SK-N-SH (cell line): Measurements from ENCODE around the gene SHBG. TPM values are rescaled to one million over a fixed set of nuclear protein-coding genes. Genes with fewer than 3 reads are reported as not detected.

Experiments used
- CTCF ChIA-PET: fragments of 300-600, 350-600 bp; formaldehyde crosslinking; extraction: SDS; loops from one replicate; lab custom pipeline; 2021; lab: Yijun Ruan, JAX
- POLR2A ChIA-PET: fragments of 350-600 bp; sonication (Branson Sonifier 250); formaldehyde crosslinking; extraction: SDS; loops from one replicate; lab custom pipeline; 2020; ENCODE audit warnings: antibody characterized with exemption, inconsistent platforms; lab: Yijun Ruan, JAX
- DNase-seq: peaks from one replicate; pipeline ENCODE4 v3.0.0; 2012
- H2AFZ ChIP-seq: fragments of 200-600 bp; sonication (generic); 2 replicates; pipeline ENCODE4 v1.8.1; 2016; ENCODE audit warnings: antibody characterized with exemption, mild to moderate bottlenecking, low read depth
- H3F3A ChIP-seq: fragments of 200-600 bp; sonication (generic); replicated peaks from 2 replicates; pipeline ENCODE3; 2016; ENCODE audit warnings: antibody characterized with exemption, mild to moderate bottlenecking; ENCODE audit not compliant: insufficient read depth
- H3K27ac ChIP-seq, 2 experiments: fragments of 200-500 bp in 1 of 2; fragments of 200-600 bp in 1 of 2; sonication (Bioruptor generic) in 1 of 2; sonication (generic), shearing (Covaris generic) in 1 of 2; 2 replicates each; pipeline versions ENCODE4 v1.5.1 to v1.6.1; 2014 to 2016; ENCODE audit warnings: low read depth in 2 of 2, inconsistent platforms in 1 of 2, low read length in 1 of 2, mild to moderate bottlenecking in 1 of 2, mixed read lengths in 1 of 2
- H3K27me3 ChIP-seq: fragments of 200-600 bp; sonication (generic), shearing (Covaris generic); 2 replicates; pipeline ENCODE4 v1.6.1; 2016; ENCODE audit warnings: mixed run types; ENCODE audit not compliant: insufficient read depth
- H3K36me3 ChIP-seq, 2 experiments: fragments of 200-500 bp in 1 of 2; fragments of 200-600 bp in 1 of 2; sonication (Bioruptor generic) in 1 of 2; sonication (generic) in 1 of 2; replicated peaks in 1 of 2; 2 replicates each; pipeline versions ENCODE3 to v1.5.1; 2014 to 2016; ENCODE audit warnings: low read length in 1 of 2, mild to moderate bottlenecking in 1 of 2; ENCODE audit not compliant: insufficient read depth in 2 of 2, control insufficient read depth in 1 of 2
- H3K4me1 ChIP-seq, 2 experiments: fragments of 200-500 bp in 1 of 2; fragments of 200-600 bp in 1 of 2; sonication (Bioruptor generic) in 1 of 2; sonication (generic), shearing (Covaris generic) in 1 of 2; 2 replicates each; pipeline versions ENCODE4 v1.5.1 to v1.6.1; 2014 to 2016; ENCODE audit warnings: low read depth in 1 of 2, low read length in 1 of 2, mixed run types in 1 of 2; ENCODE audit not compliant: insufficient read depth in 2 of 2, control insufficient read depth in 1 of 2
- H3K4me2 ChIP-seq: fragments of 200-600 bp; sonication (generic), shearing (Covaris generic); 2 replicates; pipeline ENCODE4 v1.6.1; 2017; ENCODE audit warnings: mixed run types
- H3K4me3 ChIP-seq, 2 experiments: fragments of 200-500 bp in 1 of 2; fragments of 200-600 bp in 1 of 2; sonication (Bioruptor generic) in 1 of 2; sonication (generic), shearing (Covaris generic) in 1 of 2; 2 replicates each; pipeline versions ENCODE4 v1.5.1 to v1.8.1; 2014 to 2016; ENCODE audit warnings: low read depth in 2 of 2, inconsistent platforms in 1 of 2, low read length in 1 of 2, mild to moderate bottlenecking in 1 of 2, mixed read lengths in 1 of 2, moderate library complexity in 1 of 2
- H3K79me2 ChIP-seq: fragments of 200-600 bp; sonication (generic); 2 replicates; pipeline ENCODE4 v1.8.1; 2017; ENCODE audit warnings: mild to moderate bottlenecking; ENCODE audit not compliant: insufficient read depth
- H3K9ac ChIP-seq: fragments of 200-600 bp; sonication (generic); 2 replicates; pipeline ENCODE4 v1.6.1; 2017; ENCODE audit warnings: mixed run types
- H3K9me2 ChIP-seq: fragments of 200-600 bp; sonication (generic); 2 replicates; pipeline ENCODE4 v1.6.1; 2017; ENCODE audit warnings: mixed run types
- H3K9me3 ChIP-seq: fragments of 200-600 bp; sonication (generic); 2 replicates; pipeline ENCODE4 v1.6.1; 2017; ENCODE audit warnings: mixed run types, mild to moderate bottlenecking, moderate library complexity
- H4K20me1 ChIP-seq: fragments of 200-600 bp; sonication (generic); 2 replicates; pipeline ENCODE4 v1.6.1; 2017; ENCODE audit warnings: mild to moderate bottlenecking, mixed run types; ENCODE audit not compliant: insufficient read depth
- CHD2 ChIP-seq: fragments of 150-350 bp; IDR thresholded peaks from 2 replicates; pipeline ENCODE4 v1.6.1; 2018; ENCODE audit warnings: low read length; ENCODE audit not compliant: partially characterized antibody
- EP300 ChIP-seq, 2 experiments: IDR thresholded peaks; 2 replicates each; pipeline versions ENCODE4 v1.4.0 to v1.6.1; 2012; ENCODE audit warnings: borderline replicate concordance in 1 of 2, low read depth in 1 of 2, low read length in 1 of 2
- GABPA ChIP-seq: IDR thresholded peaks from 2 replicates; pipeline ENCODE4 v1.4.0; 2012; ENCODE audit warnings: low read depth, mild to moderate bottlenecking
- GATA2 ChIP-seq: sonication (generic); formaldehyde crosslinking; IDR thresholded peaks from 2 replicates; pipeline ENCODE4 v1.5.0; 2020; ENCODE audit warnings: mild to moderate bottlenecking, missing genetic modification reagents
- JUND ChIP-seq: IDR thresholded peaks from 2 replicates; pipeline ENCODE4 v1.4.0; 2012
- MEF2A ChIP-seq: IDR thresholded peaks from 2 replicates; pipeline ENCODE4 v1.4.0; 2012; ENCODE audit warnings: low read depth, borderline replicate concordance
- MXI1 ChIP-seq: IDR thresholded peaks from 2 replicates; pipeline ENCODE4 v1.6.1; 2012; ENCODE audit warnings: mild to moderate bottlenecking, low read depth, low read length, improper control_type of control experiment
- NFIC ChIP-seq: IDR thresholded peaks from 2 replicates; pipeline ENCODE4 v1.4.0; 2012; ENCODE audit warnings: borderline replicate concordance
- NRF1 ChIP-seq: IDR thresholded peaks from 2 replicates; pipeline ENCODE4 v1.6.1; 2012; ENCODE audit warnings: low read depth, mild to moderate bottlenecking, low read length
- POLR2AphosphoS5 ChIP-seq: IDR thresholded peaks from 2 replicates; pipeline ENCODE4 v1.6.1; 2012; ENCODE audit warnings: low read depth, low read length
- RAD21 ChIP-seq: IDR thresholded peaks from 2 replicates; pipeline ENCODE4 v1.6.1; 2012; ENCODE audit warnings: mild to moderate bottlenecking, low read length
- RCOR1 ChIP-seq: fragments of 150-350 bp; IDR thresholded peaks from 2 replicates; pipeline ENCODE4 v1.6.1; 2017; ENCODE audit warnings: antibody characterized with exemption, low read length
- TAF1 ChIP-seq: IDR thresholded peaks from 2 replicates; pipeline ENCODE4 v1.6.1; 2012; ENCODE audit warnings: low read depth, mild to moderate bottlenecking, low read length, moderate library complexity, borderline replicate concordance
- TCF12 ChIP-seq: IDR thresholded peaks from 2 replicates; pipeline ENCODE4 v1.4.0; 2012
- TEAD4 ChIP-seq: IDR thresholded peaks from 2 replicates; pipeline ENCODE4 v1.4.0; 2012; ENCODE audit warnings: mild to moderate bottlenecking, borderline replicate concordance; ENCODE audit not compliant: insufficient read depth
- YY1 ChIP-seq: IDR thresholded peaks from 2 replicates; pipeline ENCODE4 v1.4.0; 2012; ENCODE audit warnings: low read depth, mild to moderate bottlenecking
- WGBS: methylation state at CpG from one replicate; pipeline ENCODE4 v1.1.6; 2017; ENCODE audit warnings: low lambda C conversion rate; 5-methylcytosine and 5-hydroxymethylcytosine counted together
- polyA plus RNA-seq, 3 experiments: library from polyadenylated mRNA; depleted of rRNA; stranded (reverse); fragments of >200 nt; gene quantifications; 2 replicates each; pipeline ENCODE4 v1.2.3, GENCODE V29; 2012
- TF ChIP-seq, protein P1 (sequence below): IDR thresholded peaks from 2 replicates; pipeline ENCODE4; 2012
- TF ChIP-seq, protein P2 (sequence below): IDR thresholded peaks from 2 replicates; pipeline ENCODE4 v1.4.0; 2012; ENCODE audit warnings: low read depth
- TF ChIP-seq, protein P3 (sequence below): fragments of 150-350 bp; IDR thresholded peaks from 2 replicates; pipeline ENCODE4 v1.6.1; 2016; ENCODE audit warnings: mild to moderate bottlenecking, low read depth, low read length
- TF ChIP-seq, protein P4 (sequence below): IDR thresholded peaks from 2 replicates; pipeline ENCODE4 v1.6.1; 2012; ENCODE audit warnings: mild to moderate bottlenecking, low read depth, low read length, moderate library complexity
- TF ChIP-seq, protein P5 (sequence below): fragments of 150-350 bp; IDR thresholded peaks from 2 replicates; pipeline ENCODE4 v1.6.1; 2017; ENCODE audit warnings: antibody characterized with exemption, low read length, low read depth, borderline replicate concordance

The SHBG gene
- polyA plus RNA-seq, 1 of the 3 experiments (the other 2 are of a cell fraction) = 1.1 TPM

DNA sequence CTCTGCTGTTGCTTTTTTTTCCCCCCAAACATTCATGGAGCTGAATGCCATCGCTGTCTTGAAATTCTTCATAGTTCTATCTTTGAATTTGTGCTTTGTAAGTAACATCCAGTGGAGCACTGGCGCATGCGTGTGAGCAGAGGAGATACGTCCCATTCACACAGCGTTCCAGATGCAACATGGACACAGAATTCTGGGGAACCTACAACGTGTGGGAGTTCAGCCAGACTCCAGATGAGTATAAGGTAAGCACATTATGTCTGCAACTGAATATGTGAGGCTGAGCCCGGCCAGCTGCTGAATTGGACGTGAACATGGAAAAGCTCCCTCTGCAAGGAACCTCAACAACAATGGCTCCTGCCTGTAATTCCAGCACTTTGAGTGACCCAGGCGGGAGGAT, 16.5 kb downstream of the SHBG start:
- Histone ChIP-seq H3K79me2 (no peaks in the 10 kb centered on the region), H3K4me1 (peaks cover 0 to 7% of the 10 kb centered on the region in 2 experiments; a peak in 1 of 4 replicates), H2AFZ (no peak overlapping the region), H3F3A (no peaks in the 10 kb centered on the region), H3K4me2 (no peak overlapping the region), H4K20me1 (no peaks in the 10 kb centered on the region), H3K9me2 (no peaks in the 10 kb centered on the region), H3K27ac (no peak overlapping the region), H3K4me3 (no peak overlapping the region), H3K27me3 (peaks cover 12% of the 10 kb centered on the region), H3K9ac (no peak overlapping the region), H3K9me3 (no peaks in the 10 kb centered on the region), H3K36me3 (no peaks in the 10 kb centered on the region)
- 60% methylated on average over 9 of the region's 9 CpGs for WGBS
- TF ChIP-seq NRF1 = no peak
- TF ChIP-seq GABPA = no peak
- TF ChIP-seq MXI1 = no peak
- no peak for TF ChIP-seq POLR2AphosphoS5
- POLR2A ChIA-PET = no interaction called here
- CTCF ChIA-PET = interaction anchor here (1.5 to 2.6 kb wide), 2 partner anchors 15 to 41 kb away, joined by 4 to 9 read pairs; partner anchors contain the start of gene TP53
- no peak for DNase-seq

DNA sequence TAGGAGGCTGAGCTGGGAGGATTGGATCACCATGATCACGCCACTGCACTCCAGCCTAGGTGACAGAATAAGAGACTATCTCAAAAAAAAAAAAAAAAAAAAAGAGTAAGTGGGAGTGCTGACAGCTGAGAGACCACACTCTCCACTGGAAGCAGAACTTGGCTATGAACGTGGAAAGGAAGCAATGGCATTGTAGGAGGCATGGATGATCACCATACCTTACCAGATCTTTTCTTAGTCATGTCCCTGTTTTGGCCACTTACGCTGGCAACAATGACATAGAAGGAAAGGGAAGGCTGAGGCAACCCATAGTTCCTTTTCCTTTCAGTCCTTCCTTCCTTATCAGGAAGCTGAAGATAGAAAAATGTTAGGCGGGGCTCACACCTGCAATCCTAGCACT, 17.1 kb downstream of the SHBG start:
- DNase-seq = no peak
- no peaks in the 10 kb centered on the region for H3K9me2 ChIP-seq
- no peak overlapping the region for H3K9ac ChIP-seq
- 63% methylated on average over 4 of the region's 4 CpGs for WGBS
- H3K27ac ChIP-seq = no peak overlapping the region
- no peak overlapping the region for H2AFZ ChIP-seq
- peaks cover 18% of the 10 kb centered on the region for H3K27me3 ChIP-seq
- ChIA-PET CTCF (interaction anchor here (1.5 to 2.6 kb wide), 2 partner anchors 15 to 40 kb away, joined by 4 to 9 read pairs; partner anchors contain the start of gene TP53), POLR2A (no interaction called here)
- H4K20me1 ChIP-seq = no peaks in the 10 kb centered on the region
- H3K4me2 ChIP-seq = no peak overlapping the region
- H3K9me3 ChIP-seq = no peaks in the 10 kb centered on the region
- H3K79me2 ChIP-seq = no peaks in the 10 kb centered on the region
- no peak overlapping the region for H3K4me3 ChIP-seq
- no peaks in the 10 kb centered on the region for H3K36me3 ChIP-seq
- peaks cover 0 to 7% of the 10 kb centered on the region in 2 experiments; a peak in 1 of 4 replicates for H3K4me1 ChIP-seq
- TF ChIP-seq, protein P1, sequence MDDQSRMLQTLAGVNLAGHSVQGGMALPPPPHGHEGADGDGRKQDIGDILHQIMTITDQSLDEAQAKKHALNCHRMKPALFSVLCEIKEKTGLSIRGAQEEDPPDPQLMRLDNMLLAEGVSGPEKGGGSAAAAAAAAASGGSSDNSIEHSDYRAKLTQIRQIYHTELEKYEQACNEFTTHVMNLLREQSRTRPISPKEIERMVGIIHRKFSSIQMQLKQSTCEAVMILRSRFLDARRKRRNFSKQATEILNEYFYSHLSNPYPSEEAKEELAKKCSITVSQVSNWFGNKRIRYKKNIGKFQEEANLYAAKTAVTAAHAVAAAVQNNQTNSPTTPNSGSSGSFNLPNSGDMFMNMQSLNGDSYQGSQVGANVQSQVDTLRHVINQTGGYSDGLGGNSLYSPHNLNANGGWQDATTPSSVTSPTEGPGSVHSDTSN = no peak
- no peak for TF ChIP-seq EP300 (IDR thresholded peaks at IDR 0.05; ENCODE audit: borderline replicate concordance in 1 of 2, low read depth in 1 of 2, low read length in 1 of 2)
- TF ChIP-seq POLR2AphosphoS5 = no peak
- no peak for TF ChIP-seq GATA2 (CRISPR knock-in tag)
- TF ChIP-seq RCOR1 = no peak
- TF ChIP-seq, protein P2, sequence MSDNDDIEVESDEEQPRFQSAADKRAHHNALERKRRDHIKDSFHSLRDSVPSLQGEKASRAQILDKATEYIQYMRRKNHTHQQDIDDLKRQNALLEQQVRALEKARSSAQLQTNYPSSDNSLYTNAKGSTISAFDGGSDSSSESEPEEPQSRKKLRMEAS = no peak
- TF ChIP-seq JUND = no peak
- no peak for TF ChIP-seq GABPA
- TF ChIP-seq, protein P3, sequence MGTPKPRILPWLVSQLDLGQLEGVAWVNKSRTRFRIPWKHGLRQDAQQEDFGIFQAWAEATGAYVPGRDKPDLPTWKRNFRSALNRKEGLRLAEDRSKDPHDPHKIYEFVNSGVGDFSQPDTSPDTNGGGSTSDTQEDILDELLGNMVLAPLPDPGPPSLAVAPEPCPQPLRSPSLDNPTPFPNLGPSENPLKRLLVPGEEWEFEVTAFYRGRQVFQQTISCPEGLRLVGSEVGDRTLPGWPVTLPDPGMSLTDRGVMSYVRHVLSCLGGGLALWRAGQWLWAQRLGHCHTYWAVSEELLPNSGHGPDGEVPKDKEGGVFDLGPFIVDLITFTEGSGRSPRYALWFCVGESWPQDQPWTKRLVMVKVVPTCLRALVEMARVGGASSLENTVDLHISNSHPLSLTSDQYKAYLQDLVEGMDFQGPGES = no peak
- no peak for TF ChIP-seq NFIC
- no peak for TF ChIP-seq CHD2
- TF ChIP-seq TCF12 = no peak
- no peak for TF ChIP-seq TEAD4
- TF ChIP-seq YY1 = no peak
- no peak for TF ChIP-seq MEF2A
- TF ChIP-seq TAF1 = no peak
- TF ChIP-seq, protein P4, sequence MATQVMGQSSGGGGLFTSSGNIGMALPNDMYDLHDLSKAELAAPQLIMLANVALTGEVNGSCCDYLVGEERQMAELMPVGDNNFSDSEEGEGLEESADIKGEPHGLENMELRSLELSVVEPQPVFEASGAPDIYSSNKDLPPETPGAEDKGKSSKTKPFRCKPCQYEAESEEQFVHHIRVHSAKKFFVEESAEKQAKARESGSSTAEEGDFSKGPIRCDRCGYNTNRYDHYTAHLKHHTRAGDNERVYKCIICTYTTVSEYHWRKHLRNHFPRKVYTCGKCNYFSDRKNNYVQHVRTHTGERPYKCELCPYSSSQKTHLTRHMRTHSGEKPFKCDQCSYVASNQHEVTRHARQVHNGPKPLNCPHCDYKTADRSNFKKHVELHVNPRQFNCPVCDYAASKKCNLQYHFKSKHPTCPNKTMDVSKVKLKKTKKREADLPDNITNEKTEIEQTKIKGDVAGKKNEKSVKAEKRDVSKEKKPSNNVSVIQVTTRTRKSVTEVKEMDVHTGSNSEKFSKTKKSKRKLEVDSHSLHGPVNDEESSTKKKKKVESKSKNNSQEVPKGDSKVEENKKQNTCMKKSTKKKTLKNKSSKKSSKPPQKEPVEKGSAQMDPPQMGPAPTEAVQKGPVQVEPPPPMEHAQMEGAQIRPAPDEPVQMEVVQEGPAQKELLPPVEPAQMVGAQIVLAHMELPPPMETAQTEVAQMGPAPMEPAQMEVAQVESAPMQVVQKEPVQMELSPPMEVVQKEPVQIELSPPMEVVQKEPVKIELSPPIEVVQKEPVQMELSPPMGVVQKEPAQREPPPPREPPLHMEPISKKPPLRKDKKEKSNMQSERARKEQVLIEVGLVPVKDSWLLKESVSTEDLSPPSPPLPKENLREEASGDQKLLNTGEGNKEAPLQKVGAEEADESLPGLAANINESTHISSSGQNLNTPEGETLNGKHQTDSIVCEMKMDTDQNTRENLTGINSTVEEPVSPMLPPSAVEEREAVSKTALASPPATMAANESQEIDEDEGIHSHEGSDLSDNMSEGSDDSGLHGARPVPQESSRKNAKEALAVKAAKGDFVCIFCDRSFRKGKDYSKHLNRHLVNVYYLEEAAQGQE = no peak
- TF ChIP-seq, protein P5, sequence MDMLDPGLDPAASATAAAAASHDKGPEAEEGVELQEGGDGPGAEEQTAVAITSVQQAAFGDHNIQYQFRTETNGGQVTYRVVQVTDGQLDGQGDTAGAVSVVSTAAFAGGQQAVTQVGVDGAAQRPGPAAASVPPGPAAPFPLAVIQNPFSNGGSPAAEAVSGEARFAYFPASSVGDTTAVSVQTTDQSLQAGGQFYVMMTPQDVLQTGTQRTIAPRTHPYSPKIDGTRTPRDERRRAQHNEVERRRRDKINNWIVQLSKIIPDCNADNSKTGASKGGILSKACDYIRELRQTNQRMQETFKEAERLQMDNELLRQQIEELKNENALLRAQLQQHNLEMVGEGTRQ = no peak
- TF ChIP-seq RAD21 = no peak
- H3F3A ChIP-seq = no peaks in the 10 kb centered on the region
